ENCODE measurements around the gene MED25.

- TF ChIP-seq, protein P1, sequence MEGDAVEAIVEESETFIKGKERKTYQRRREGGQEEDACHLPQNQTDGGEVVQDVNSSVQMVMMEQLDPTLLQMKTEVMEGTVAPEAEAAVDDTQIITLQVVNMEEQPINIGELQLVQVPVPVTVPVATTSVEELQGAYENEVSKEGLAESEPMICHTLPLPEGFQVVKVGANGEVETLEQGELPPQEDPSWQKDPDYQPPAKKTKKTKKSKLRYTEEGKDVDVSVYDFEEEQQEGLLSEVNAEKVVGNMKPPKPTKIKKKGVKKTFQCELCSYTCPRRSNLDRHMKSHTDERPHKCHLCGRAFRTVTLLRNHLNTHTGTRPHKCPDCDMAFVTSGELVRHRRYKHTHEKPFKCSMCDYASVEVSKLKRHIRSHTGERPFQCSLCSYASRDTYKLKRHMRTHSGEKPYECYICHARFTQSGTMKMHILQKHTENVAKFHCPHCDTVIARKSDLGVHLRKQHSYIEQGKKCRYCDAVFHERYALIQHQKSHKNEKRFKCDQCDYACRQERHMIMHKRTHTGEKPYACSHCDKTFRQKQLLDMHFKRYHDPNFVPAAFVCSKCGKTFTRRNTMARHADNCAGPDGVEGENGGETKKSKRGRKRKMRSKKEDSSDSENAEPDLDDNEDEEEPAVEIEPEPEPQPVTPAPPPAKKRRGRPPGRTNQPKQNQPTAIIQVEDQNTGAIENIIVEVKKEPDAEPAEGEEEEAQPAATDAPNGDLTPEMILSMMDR (IDR thresholded peaks at IDR 0.05; ENCODE audit: control extremely low read depth in 1 of 3, insufficient read depth in 1 of 3, low read depth in 1 of 3, low read length in 3 of 3), result no peak
- no peak for TF ChIP-seq POLR2AphosphoS5 (IDR thresholded peaks at IDR 0.05; ENCODE audit: low read depth, low read length)
- TF ChIP-seq EP300 (IDR thresholded peaks at IDR 0.05; ENCODE audit: borderline replicate concordance in 1 of 2, low read depth in 2 of 2, low read length in 2 of 2), result no peak
Observed at GRCh38 chr19:49781394-49781793, 36.7 kb upstream of the MED25 start.
